HEK293T (cell line): Measurements from ENCODE around the gene TMC5.
"Not testable (repeated sequence)": the region's sequence is repeated elsewhere in the genome, so short reads cannot be mapped to it uniquely, and the experiment has no call there.

Experiments used
- CTCF ChIA-PET: fragments of 350-600 bp; formaldehyde crosslinking; extraction: SDS; loops from one replicate; lab custom pipeline; 2021; ENCODE audit warnings: antibody characterized with exemption, inconsistent platforms; lab: Yijun Ruan, JAX
- POLR2A ChIA-PET: fragments of 350-600 bp; formaldehyde crosslinking; extraction: SDS; loops from one replicate; lab custom pipeline; 2020; ENCODE audit warnings: antibody characterized with exemption, inconsistent platforms; lab: Yijun Ruan, JAX
- DNase-seq: peaks from one replicate; pipeline ENCODE4 v3.0.0; 2012; ENCODE audit warnings: mixed read lengths; ENCODE audit errors: extremely low spot score
- ARNT ChIP-seq: fragments of 450-650 bp; IDR thresholded peaks from 2 replicates; pipeline ENCODE4 v1.6.1; 2017; ENCODE audit warnings: mild to moderate bottlenecking
- BHLHE40 ChIP-seq: fragments of 450-650 bp; IDR thresholded peaks from 2 replicates; pipeline ENCODE4 v1.6.1; 2016; ENCODE audit warnings: mild to moderate bottlenecking, moderate library complexity, borderline replicate concordance
- CTBP1 ChIP-seq: fragments of 450-650 bp; IDR thresholded peaks from 2 replicates; pipeline ENCODE4 v1.6.1; 2016; ENCODE audit warnings: borderline replicate concordance
- ELF4 ChIP-seq: fragments of 450-650 bp; IDR thresholded peaks from 2 replicates; pipeline ENCODE4 v1.6.1; 2017; ENCODE audit warnings: antibody characterized with exemption
- FOXA1 ChIP-seq: fragments of 450-650 bp; IDR thresholded peaks from 2 replicates; pipeline ENCODE4 v1.6.1; 2016; ENCODE audit warnings: mild to moderate bottlenecking
- FOXK2 ChIP-seq: fragments of 450-650 bp; IDR thresholded peaks from 2 replicates; pipeline ENCODE4 v1.6.1; 2016; ENCODE audit warnings: mild to moderate bottlenecking
- FOXM1 ChIP-seq: fragments of 450-650 bp; IDR thresholded peaks from 2 replicates; pipeline ENCODE4 v1.6.1; 2017; ENCODE audit warnings: mild to moderate bottlenecking, borderline replicate concordance
- HDGF ChIP-seq: fragments of 450-650 bp; IDR thresholded peaks from 2 replicates; pipeline ENCODE4 v1.6.1; 2017; ENCODE audit warnings: antibody characterized with exemption, borderline replicate concordance
- L3MBTL2 ChIP-seq: fragments of 450-650 bp; conservative IDR thresholded peaks from 2 replicates; pipeline ENCODE4 v1.6.1; 2016; ENCODE audit warnings: mild to moderate bottlenecking
- LEF1 ChIP-seq: fragments of 450-650 bp; IDR thresholded peaks from 2 replicates; pipeline ENCODE4 v1.6.1; 2017; ENCODE audit warnings: mild to moderate bottlenecking, borderline replicate concordance
- NFRKB ChIP-seq: fragments of 450-650 bp; IDR thresholded peaks from 2 replicates; pipeline ENCODE4 v1.6.1; 2016; ENCODE audit warnings: mild to moderate bottlenecking, moderate library complexity
- PKNOX1 ChIP-seq: fragments of 450-650 bp; IDR thresholded peaks from 2 replicates; pipeline ENCODE4 v1.6.1; 2016
- SP1 ChIP-seq: fragments of 450-650 bp; IDR thresholded peaks from 2 replicates; pipeline ENCODE4 v1.6.1; 2017
- SUZ12 ChIP-seq: fragments of 450-650 bp; IDR thresholded peaks from 2 replicates; pipeline ENCODE4 v1.6.1; 2016; ENCODE audit warnings: mild to moderate bottlenecking
- TARDBP ChIP-seq: fragments of 450-650 bp; IDR thresholded peaks from 2 replicates; pipeline ENCODE4 v1.6.1; 2016
- ZNF384 ChIP-seq: fragments of 450-650 bp; IDR thresholded peaks from 2 replicates; pipeline ENCODE4 v1.6.1; 2016

Gene TMC5

GRCh38 chr16:19392352-19392751 is 25.3 kb upstream of the TMC5 start:
- ChIA-PET POLR2A (no interaction called here), CTCF (no interaction called here)
- DNase-seq = no peak
- no peak for TF ChIP-seq BHLHE40
- TF ChIP-seq ELF4 = no peak
- TF ChIP-seq FOXK2 = no peak
- no peak for TF ChIP-seq FOXA1

GRCh38 chr16:19393226-19394111 is 24.2 kb upstream of the TMC5 start:
- ChIA-PET CTCF (interaction anchor here (0.7 to 1.0 kb wide), 2 partner anchors 307 to 1907 kb away, joined by 3 read pairs; no protein-coding TSS in a partner anchor), POLR2A (no interaction called here)
- DNase-seq = no peak
- TF ChIP-seq HDGF = no peak

GRCh38 chr16:19395646-19396267 is 21.9 kb upstream of the TMC5 start:
- DNase-seq, CTCF ChIA-PET, POLR2A ChIA-PET: not testable (repeated sequence)

- POLR2A ChIA-PET = no interaction called here
- no peak for DNase-seq
- TF ChIP-seq L3MBTL2 = no peak
- no peak for TF ChIP-seq ARNT
- CTCF ChIA-PET = no interaction called here
Observed at GRCh38 chr16:19396555-19397011, 21.1 kb upstream of the TMC5 start.

- CTCF ChIA-PET = interaction anchor here (0.7 kb wide), 1 partner anchor 16 kb away, joined by 3 read pairs; no protein-coding TSS in a partner anchor
- POLR2A ChIA-PET, DNase-seq: not testable (repeated sequence)
Observed at GRCh38 chr16:19397373-19397772, 20.3 kb upstream of the TMC5 start.

- TF ChIP-seq BHLHE40 (no peak), SUZ12 (no peak), ARNT (no peak), FOXK2 (no peak), L3MBTL2 (no peak), TARDBP (no peak), HDGF (no peak), SP1 (no peak), ZNF384 (no peak), NFRKB (no peak), FOXA1 (no peak)
- peak; percentile 18 for DNase-seq
- POLR2A ChIA-PET = no interaction called here
- CTCF ChIA-PET = interaction anchor here (0.7 to 1.9 kb wide), 3 partner anchors 18 to 105 kb away, joined by 3 to 8 read pairs (median 3); no protein-coding TSS in a partner anchor
Observed at GRCh38 chr16:19400711-19401110, 17.0 kb upstream of the TMC5 start.

- TF ChIP-seq HDGF (no peak), TARDBP (no peak), FOXM1 (no peak), LEF1 (no peak), ARNT (no peak), NFRKB (no peak), FOXK2 (no peak), SP1 (no peak)
- DNase-seq = no peak
- ChIA-PET POLR2A (no interaction called here), CTCF (no interaction called here)
Observed at GRCh38 chr16:19406891-19407491, 10.7 kb upstream of the TMC5 start.

GRCh38 chr16:19410435-19411171 is 7.1 kb upstream of the TMC5 start:
- CTCF ChIA-PET = no interaction called here
- POLR2A ChIA-PET = no interaction called here
- peak; percentile 62 for DNase-seq
- no peak for TF ChIP-seq SUZ12
- TF ChIP-seq FOXM1 = no peak
- TF ChIP-seq L3MBTL2 = peak; percentile 38; the same call in 1 of the 2 replicates

GRCh38 chr16:19411298-19411697 is 6.4 kb upstream of the TMC5 start:
- ChIA-PET CTCF (no interaction called here), POLR2A (no interaction called here)
- TF ChIP-seq FOXM1 (no peak), BHLHE40 (no peak), PKNOX1 (no peak), FOXA1 (no peak), TARDBP (no peak), NFRKB (no peak), LEF1 (no peak), SP1 (no peak), ARNT (no peak), SUZ12 (no peak), FOXK2 (no peak), ELF4 (no peak), CTBP1 (no peak), ZNF384 (no peak), HDGF (no peak), L3MBTL2 (no peak)
- DNase-seq = no peak

GRCh38 chr16:19412055-19412454 is 5.6 kb upstream of the TMC5 start:
- CTCF ChIA-PET, POLR2A ChIA-PET, DNase-seq: not testable (repeated sequence)
